ENCODE data around the gene KRI1. TPM values are rescaled to one million over a fixed set of nuclear protein-coding genes. Genes with fewer than 3 reads are reported as not detected.
A peak's percentile ranks its signal among the peaks of the same experiment; 100 is the strongest.
"Not testable (repeated sequence)": the region's sequence is repeated elsewhere in the genome, so short reads cannot be mapped to it uniquely, and the experiment has no call there.

KRI1 gene
- total and polyA plus RNA-seq, 7 donors: 14.8 to 21.6 (median 20.2) TPM

DNA sequence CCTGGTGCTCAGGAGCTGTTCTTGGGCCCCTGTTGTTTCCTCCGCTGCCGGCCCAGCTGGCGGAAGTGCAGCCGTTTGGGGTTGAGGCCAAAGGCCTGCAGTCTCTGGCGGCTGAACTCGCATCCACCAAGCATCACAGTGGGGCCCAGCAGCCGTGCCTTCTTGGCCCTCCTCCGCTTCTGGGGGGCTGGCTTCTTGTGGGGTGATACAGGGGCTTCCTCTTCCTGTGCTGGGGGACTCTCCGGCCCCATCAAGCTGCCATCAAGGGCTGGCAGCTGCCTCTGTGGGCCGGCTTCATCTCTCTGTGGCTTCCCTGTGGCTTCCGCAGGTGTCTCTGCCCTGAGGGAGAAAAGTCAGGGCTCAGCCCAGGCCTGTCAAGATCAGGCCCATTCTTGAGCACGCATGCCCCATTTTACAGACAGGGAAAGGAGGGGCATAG, 11.8 kb downstream of the KRI1 start:
- Histone ChIP-seq H3K27me3 (ENCODE audit: insufficient read depth in 3 of 3, low read length in 2 of 3) (no peaks in the 10 kb centered on the region), H3K4me3 (no peak overlapping the region), H3K36me3 (ENCODE audit: insufficient read depth in 1 of 2, low read depth in 1 of 2) (peaks cover 7 to 100% of the 10 kb centered on the region in 2 donors), H3K27ac (no peak overlapping the region), H3K4me1 (no peaks in the 10 kb centered on the region), H3K9me3 (no peaks in the 10 kb centered on the region)
- intact Hi-C loops (cut with DNase I): no loop called here
- TF ChIP-seq, protein P1, sequence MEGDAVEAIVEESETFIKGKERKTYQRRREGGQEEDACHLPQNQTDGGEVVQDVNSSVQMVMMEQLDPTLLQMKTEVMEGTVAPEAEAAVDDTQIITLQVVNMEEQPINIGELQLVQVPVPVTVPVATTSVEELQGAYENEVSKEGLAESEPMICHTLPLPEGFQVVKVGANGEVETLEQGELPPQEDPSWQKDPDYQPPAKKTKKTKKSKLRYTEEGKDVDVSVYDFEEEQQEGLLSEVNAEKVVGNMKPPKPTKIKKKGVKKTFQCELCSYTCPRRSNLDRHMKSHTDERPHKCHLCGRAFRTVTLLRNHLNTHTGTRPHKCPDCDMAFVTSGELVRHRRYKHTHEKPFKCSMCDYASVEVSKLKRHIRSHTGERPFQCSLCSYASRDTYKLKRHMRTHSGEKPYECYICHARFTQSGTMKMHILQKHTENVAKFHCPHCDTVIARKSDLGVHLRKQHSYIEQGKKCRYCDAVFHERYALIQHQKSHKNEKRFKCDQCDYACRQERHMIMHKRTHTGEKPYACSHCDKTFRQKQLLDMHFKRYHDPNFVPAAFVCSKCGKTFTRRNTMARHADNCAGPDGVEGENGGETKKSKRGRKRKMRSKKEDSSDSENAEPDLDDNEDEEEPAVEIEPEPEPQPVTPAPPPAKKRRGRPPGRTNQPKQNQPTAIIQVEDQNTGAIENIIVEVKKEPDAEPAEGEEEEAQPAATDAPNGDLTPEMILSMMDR (IDR thresholded peaks at IDR 0.05): no peak
- no peak for ATAC-seq
- WGBS, 3 donors: 51 to 56% (median 56%) methylated on average over 12 of the region's 12 CpGs
- DNase-seq: peak in 1 of 2 donors; percentile 58

DNA sequence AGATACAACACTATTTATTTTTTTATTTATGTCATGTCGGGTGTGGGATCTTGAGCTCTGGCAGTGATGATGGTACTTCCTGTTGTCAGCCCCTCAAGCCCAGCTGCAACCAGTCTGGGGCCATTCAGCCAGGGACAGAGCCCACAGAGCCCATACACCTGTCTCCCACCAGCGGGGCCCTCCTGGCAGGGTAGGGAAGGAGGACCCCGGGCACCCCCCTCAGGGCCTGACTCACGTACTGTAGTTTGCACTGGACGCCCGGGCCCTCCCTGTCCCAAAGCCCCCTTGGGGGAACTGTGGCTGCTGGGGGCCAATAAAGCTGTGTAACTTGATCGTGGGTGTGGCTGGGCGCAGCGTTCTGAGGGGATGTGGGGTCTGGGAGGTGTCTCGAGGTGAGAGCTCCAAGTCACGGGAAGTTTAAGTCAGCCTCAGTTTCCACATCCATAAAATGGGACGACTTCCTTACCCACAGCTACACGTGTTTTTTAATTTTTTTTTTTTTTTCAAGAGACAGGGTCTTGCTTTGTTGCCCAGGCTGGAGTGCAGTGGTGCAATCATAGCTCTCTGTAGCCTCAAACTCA, 12.6 kb downstream of the KRI1 start:
- Histone ChIP-seq H3K27me3 (ENCODE audit: insufficient read depth in 3 of 3, low read length in 2 of 3) (no peaks in the 10 kb centered on the region), H3K9me3 (no peaks in the 10 kb centered on the region), H3K27ac (no peak overlapping the region), H3K4me3 (no peak overlapping the region), H3K36me3 (ENCODE audit: insufficient read depth in 1 of 2, low read depth in 1 of 2) (peaks cover 7 to 100% of the 10 kb centered on the region in 2 donors), H3K4me1 (no peaks in the 10 kb centered on the region)
- DNase-seq (peak in 1 of 2 donors; percentile 51), ATAC-seq (peak in 2 of 4 donors; percentile 12 to 16)
- intact Hi-C loops (cut with DNase I): no loop called here
- TF ChIP-seq, protein P1 (IDR thresholded peaks at IDR 0.05): no peak
- WGBS, 3 donors: 66 to 72% (median 70%) methylated on average over 13 of the region's 13 CpGs

DNA sequence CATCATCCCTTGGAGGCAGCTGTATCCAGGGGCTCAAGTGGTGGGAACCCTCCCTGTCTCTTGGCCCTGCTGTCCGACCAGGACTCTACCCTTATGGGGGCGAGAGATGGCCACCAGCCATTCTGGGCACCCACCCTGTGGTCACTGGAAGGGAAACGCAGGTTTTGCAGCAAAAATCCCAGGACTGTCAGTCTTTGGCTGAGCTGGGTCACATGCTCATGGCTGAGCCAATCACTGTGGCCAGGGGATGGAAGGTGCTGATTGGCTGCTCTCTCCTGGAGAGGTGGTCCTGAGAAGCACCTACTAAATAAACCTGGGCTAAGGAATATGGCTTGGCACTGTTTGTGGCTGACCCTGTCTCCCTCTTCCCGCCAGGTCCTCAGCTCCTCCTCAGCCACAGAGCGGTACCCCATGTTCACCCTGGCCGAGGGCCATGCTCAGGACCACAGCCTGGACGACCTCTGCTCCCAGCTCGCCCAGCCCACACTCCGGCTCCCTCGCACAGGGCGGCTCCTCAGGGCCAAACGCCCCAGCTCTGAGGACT, 13.2 kb downstream of the KRI1 start:
- peak in 3 of 4 donors; percentile 29 to 34 (median 30) for ATAC-seq
- WGBS, 3 donors: 81 to 89% (median 83%) methylated on average over 12 of the region's 12 CpGs
- no peak overlapping the region for H3K27ac ChIP-seq
- H3K4me1 ChIP-seq: no peaks in the 10 kb centered on the region
- TF ChIP-seq, protein P1 (IDR thresholded peaks at IDR 0.05): no peak
- H3K27me3 ChIP-seq (ENCODE audit: insufficient read depth in 3 of 3, low read length in 2 of 3): no peaks in the 10 kb centered on the region
- H3K36me3 ChIP-seq (ENCODE audit: insufficient read depth in 1 of 2, low read depth in 1 of 2): peaks cover 7 to 100% of the 10 kb centered on the region in 2 donors
- intact Hi-C loops (cut with DNase I): no loop called here
- H3K4me3 ChIP-seq: no peak overlapping the region
- H3K9me3 ChIP-seq: no peaks in the 10 kb centered on the region
- DNase-seq: no peak

DNA sequence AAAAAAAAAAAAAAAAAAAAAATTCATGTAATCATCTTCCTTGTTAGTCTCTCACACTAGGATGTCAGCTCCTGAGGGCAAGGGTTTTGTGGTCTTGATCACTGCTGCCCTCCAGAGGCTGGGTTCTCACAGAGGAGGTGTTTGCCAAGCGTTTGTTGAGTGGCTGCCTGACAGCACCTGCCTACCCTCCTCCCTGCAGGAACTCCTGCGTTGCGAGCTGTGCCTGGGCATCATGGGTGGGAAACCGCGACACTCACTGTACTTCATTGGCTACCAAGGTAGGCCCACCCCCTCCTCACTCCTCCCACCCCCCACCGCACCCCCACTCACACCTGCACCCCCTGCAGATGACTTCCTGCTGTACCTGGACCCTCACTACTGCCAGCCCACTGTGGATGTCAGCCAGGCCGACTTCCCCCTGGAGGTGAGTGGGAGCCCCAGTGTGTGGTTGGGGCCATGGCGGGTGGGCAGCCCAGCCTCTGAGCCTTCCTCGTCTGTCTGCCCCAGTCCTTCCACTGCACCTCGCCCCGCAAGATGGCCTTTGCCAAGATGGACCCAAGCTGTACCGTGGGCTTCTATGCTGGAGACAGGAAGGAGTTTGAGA, 14.0 kb downstream of the KRI1 start:
- intact Hi-C loops (cut with DNase I): no loop called here
- Histone ChIP-seq H3K4me3 (no peak overlapping the region), H3K9me3 (no peaks in the 10 kb centered on the region), H3K4me1 (no peaks in the 10 kb centered on the region), H3K27ac (no peak overlapping the region), H3K36me3 (ENCODE audit: insufficient read depth in 1 of 2, low read depth in 1 of 2) (peaks cover 7 to 100% of the 10 kb centered on the region in 2 donors), H3K27me3 (ENCODE audit: insufficient read depth in 3 of 3, low read length in 2 of 3) (no peaks in the 10 kb centered on the region)
- no peak for DNase-seq
- 93 to 95% (median 93%) methylated on average over 10 to 12 of the region's 12 CpGs for WGBS, 3 donors
- TF ChIP-seq, protein P1 (IDR thresholded peaks at IDR 0.05): no peak
- ATAC-seq: peak; percentile 29 to 55 (median 50)

DNA sequence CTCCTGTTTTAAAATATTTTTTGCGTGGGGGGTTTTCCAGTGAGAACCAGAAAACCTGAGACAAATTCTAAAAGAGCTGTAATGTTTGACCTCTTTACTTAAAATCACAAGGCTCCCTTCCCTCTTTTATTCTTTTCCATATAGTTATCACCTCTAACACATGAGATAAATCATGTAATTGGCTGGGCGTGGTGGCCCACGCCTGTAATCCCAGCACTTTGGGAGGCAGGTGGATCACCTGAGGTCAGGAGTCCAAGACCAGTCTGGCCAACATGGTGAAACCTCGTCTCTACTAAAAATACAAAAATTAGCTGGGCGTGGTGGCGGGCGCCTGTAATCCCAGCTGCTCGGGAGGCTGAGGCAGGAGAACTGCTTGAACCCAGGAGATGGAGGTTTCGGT, 14.8 kb downstream of the KRI1 start:
- DNase-seq; H3K4me3 ChIP-seq; H3K27me3 ChIP-seq (ENCODE audit: insufficient read depth in 3 of 3, low read length in 2 of 3); H3K9me3 ChIP-seq; ATAC-seq; intact Hi-C loops (cut with DNase I); H3K27ac ChIP-seq; H3K4me1 ChIP-seq: not testable (repeated sequence)
- 95 to 97% (median 95%) methylated on average over 9 of the region's 9 CpGs for WGBS, 3 donors
- H3K36me3 ChIP-seq (ENCODE audit: insufficient read depth in 1 of 2, low read depth in 1 of 2): peaks cover 7 to 100% of the 10 kb centered on the region in 2 donors
